GM19025 (cell line): ENCODE results near the gene ANKRD42.
A peak's percentile ranks its signal among the peaks of the same experiment; 100 is the strongest.

ENCODE experiments used
- ATAC-seq: cut with Tn5 transposase; IDR thresholded peaks from one replicate; pipeline ENCODE4 v1.9.1; 2021; ENCODE audit warnings: mild to moderate bottlenecking, low read depth, moderate library complexity; ENCODE audit not compliant: unreplicated experiment

ANKRD42 gene

GRCh38 chr11:83285151-83285770 lies 91.7 kb downstream of the ANKRD42 start:
- ATAC-seq, result peak; percentile 47

- ATAC-seq, result peak; percentile 81
Observed at GRCh38 chr11:83285771-83286528, 92.4 kb downstream of the ANKRD42 start, which contains the start of gene CCDC90B. TSS of gene CCDC90B (minus strand) at chr11:83286367. CDS start at chr11:83285972, 395 bp downstream.

- no peak for ATAC-seq
Observed at GRCh38 chr11:83287631-83288030, 94.1 kb downstream of the ANKRD42 start.

GRCh38 chr11:83292709-83293456 lies 99.4 kb downstream of the ANKRD42 start:
- ATAC-seq, result peak; percentile 52

- ATAC-seq, result no peak
Observed at GRCh38 chr11:83293457-83293774, 99.9 kb downstream of the ANKRD42 start.

- ATAC-seq, result no peak
Observed at GRCh38 chr11:83294208-83294607, 100.7 kb downstream of the ANKRD42 start.
